ENCODE data around the gene RNF34. TPM values are rescaled to one million over a fixed set of nuclear protein-coding genes. Genes with fewer than 3 reads are reported as not detected.

RNF34 gene
- total RNA-seq, 2 experiments from 2014 or later: 85.4 to 145 TPM

GRCh38 chr12:121357331-121357730 lies 42.6 kb upstream of the RNF34 start:
- DNase-seq (ENCODE audit: low spot score): no peak
- no peak overlapping the region for H2AFZ ChIP-seq (ENCODE audit: low read length)
- ChIA-PET CTCF (ENCODE audit: unreplicated experiment) (no interaction called here), POLR2A (no interaction called here)
- no peaks in the 10 kb centered on the region for H3K9me2 ChIP-seq (ENCODE audit: insufficient read depth, low read length)
- H3K79me2 ChIP-seq (ENCODE audit: insufficient read depth, low read depth, low read length): no peaks in the 10 kb centered on the region
- no TSS peak for BruUV-seq (replicated peaks)
- no peak overlapping the region for H3K4me2 ChIP-seq (ENCODE audit: low read length)
- no peaks in the 10 kb centered on the region for H4K20me1 ChIP-seq (ENCODE audit: insufficient read depth, low read length)
- H3K27ac ChIP-seq (ENCODE audit: low read depth, low read length, poor library complexity, severe bottlenecking): no peak overlapping the region
- no peaks in the 10 kb centered on the region for H3K9me3 ChIP-seq (ENCODE audit: low read length)
- H3K4me3 ChIP-seq (ENCODE audit: low read depth, low read length, poor library complexity, severe bottlenecking): no peak overlapping the region
- no peak for TF ChIP-seq EZH2phosphoT487 (IDR thresholded peaks at IDR 0.05; ENCODE audit: borderline replicate concordance, low read depth, low read length)
- TF ChIP-seq CTCF (conservative IDR thresholded peaks at IDR 0.05; ENCODE audit: low read length): no peak
- peaks cover 7% of the 10 kb centered on the region for H3K4me1 ChIP-seq (ENCODE audit: insufficient read depth, low read length, poor library complexity, severe bottlenecking)
- H3K36me3 ChIP-seq (ENCODE audit: insufficient read depth, low read length): no peaks in the 10 kb centered on the region
- intact Hi-C loops (cut with micrococcal nuclease; ENCODE audit: unreplicated experiment): no loop called here

- intact Hi-C loops (cut with micrococcal nuclease; ENCODE audit: unreplicated experiment): no loop called here
- POLR2A ChIA-PET: no interaction called here
Observed at GRCh38 chr12:121358073-121358472, 41.8 kb upstream of the RNF34 start.

More at GRCh38 chr12:121358073-121358472, 41.8 kb upstream of the RNF34 start:
- H3K9me2 ChIP-seq (ENCODE audit: insufficient read depth, low read length): no peaks in the 10 kb centered on the region
- H3K4me1 ChIP-seq (ENCODE audit: insufficient read depth, low read length, poor library complexity, severe bottlenecking): peaks cover 3% of the 10 kb centered on the region
- H4K20me1 ChIP-seq (ENCODE audit: insufficient read depth, low read length): no peaks in the 10 kb centered on the region
- no peaks in the 10 kb centered on the region for H3K36me3 ChIP-seq (ENCODE audit: insufficient read depth, low read length)
- no peak overlapping the region for H3K27ac ChIP-seq (ENCODE audit: low read depth, low read length, poor library complexity, severe bottlenecking)
- H3K4me2 ChIP-seq (ENCODE audit: low read length): no peak overlapping the region
- TF ChIP-seq EZH2phosphoT487 (IDR thresholded peaks at IDR 0.05; ENCODE audit: borderline replicate concordance, low read depth, low read length) (no peak), CTCF (conservative IDR thresholded peaks at IDR 0.05; ENCODE audit: low read length) (no peak)
- CTCF ChIA-PET (ENCODE audit: unreplicated experiment): no interaction called here
- no TSS peak for BruUV-seq (replicated peaks)
- H3K4me3 ChIP-seq (ENCODE audit: low read depth, low read length, poor library complexity, severe bottlenecking): no peak overlapping the region
- H3K9me3 ChIP-seq (ENCODE audit: low read length): no peaks in the 10 kb centered on the region
- H2AFZ ChIP-seq (ENCODE audit: low read length): no peak overlapping the region
- no peak for DNase-seq (ENCODE audit: low spot score)
- H3K79me2 ChIP-seq (ENCODE audit: insufficient read depth, low read depth, low read length): no peaks in the 10 kb centered on the region

Data from OCI-LY7 (cell line).